ENCODE data around the gene CMIP. TPM values are rescaled to one million over a fixed set of nuclear protein-coding genes. Genes with fewer than 3 reads are reported as not detected.

The CMIP gene
- polyA plus RNA-seq, 1 experiment = 2.7 TPM

DNA sequence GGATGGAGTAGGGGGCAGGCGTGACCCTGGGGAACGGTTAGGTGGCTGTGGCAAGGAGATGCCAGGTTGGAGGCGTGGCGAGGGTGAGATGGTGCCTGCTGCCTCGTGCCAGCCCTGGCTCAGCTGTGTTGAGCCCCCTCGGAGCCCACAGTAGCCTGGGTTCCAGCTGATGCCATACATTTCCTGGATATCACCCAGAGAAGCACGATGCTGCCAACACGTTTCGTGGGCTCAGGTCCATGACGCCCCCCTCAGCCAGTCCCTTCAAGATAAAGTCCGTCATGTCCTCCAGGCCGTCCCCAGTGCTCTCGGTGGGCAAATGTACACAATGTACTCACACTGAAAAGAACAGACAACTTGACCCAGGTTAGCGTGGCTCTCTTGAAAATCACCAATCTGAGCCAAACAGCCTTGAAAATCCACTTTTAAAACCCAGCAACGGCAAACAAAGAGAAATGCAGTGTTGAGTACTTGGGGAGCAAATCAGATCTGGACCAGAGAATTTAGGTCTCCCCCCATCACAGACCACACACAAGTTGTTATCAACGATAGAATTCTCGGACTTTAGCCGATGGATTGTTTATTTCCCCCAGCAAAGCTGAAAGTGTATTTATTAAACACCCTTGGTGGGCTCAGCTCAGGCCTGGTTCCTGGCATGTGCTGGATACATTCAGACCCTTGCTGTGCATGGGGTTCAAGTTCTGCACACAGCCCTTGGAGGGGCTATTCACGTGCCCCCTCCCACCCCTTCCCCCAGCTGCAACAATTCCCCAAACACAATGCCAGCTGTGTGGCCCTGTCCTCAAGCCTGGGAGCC lies 231.7 kb downstream of the CMIP start:
- H3K4me3 ChIP-seq (ENCODE audit: low read depth, low read length) = no peak overlapping the region
- DNase-seq (ENCODE audit: low read depth, low spot score) = no peak
- ChIA-PET POLR2A (no interaction called here), CTCF (no interaction called here)
- H3K9me3 ChIP-seq (ENCODE audit: control insufficient read depth, insufficient read depth, low read length) = no peaks in the 10 kb centered on the region; the same call in 1 of the 2 replicates
- no peak overlapping the region for H3K27ac ChIP-seq (ENCODE audit: low read depth, low read length)
- TF ChIP-seq, protein P1, sequence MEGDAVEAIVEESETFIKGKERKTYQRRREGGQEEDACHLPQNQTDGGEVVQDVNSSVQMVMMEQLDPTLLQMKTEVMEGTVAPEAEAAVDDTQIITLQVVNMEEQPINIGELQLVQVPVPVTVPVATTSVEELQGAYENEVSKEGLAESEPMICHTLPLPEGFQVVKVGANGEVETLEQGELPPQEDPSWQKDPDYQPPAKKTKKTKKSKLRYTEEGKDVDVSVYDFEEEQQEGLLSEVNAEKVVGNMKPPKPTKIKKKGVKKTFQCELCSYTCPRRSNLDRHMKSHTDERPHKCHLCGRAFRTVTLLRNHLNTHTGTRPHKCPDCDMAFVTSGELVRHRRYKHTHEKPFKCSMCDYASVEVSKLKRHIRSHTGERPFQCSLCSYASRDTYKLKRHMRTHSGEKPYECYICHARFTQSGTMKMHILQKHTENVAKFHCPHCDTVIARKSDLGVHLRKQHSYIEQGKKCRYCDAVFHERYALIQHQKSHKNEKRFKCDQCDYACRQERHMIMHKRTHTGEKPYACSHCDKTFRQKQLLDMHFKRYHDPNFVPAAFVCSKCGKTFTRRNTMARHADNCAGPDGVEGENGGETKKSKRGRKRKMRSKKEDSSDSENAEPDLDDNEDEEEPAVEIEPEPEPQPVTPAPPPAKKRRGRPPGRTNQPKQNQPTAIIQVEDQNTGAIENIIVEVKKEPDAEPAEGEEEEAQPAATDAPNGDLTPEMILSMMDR (IDR thresholded peaks at IDR 0.05; ENCODE audit: low read depth, low read length) = no peak
- no peaks in the 10 kb centered on the region for H3K27me3 ChIP-seq (ENCODE audit: control insufficient read depth, insufficient read depth, low read length)

DNA sequence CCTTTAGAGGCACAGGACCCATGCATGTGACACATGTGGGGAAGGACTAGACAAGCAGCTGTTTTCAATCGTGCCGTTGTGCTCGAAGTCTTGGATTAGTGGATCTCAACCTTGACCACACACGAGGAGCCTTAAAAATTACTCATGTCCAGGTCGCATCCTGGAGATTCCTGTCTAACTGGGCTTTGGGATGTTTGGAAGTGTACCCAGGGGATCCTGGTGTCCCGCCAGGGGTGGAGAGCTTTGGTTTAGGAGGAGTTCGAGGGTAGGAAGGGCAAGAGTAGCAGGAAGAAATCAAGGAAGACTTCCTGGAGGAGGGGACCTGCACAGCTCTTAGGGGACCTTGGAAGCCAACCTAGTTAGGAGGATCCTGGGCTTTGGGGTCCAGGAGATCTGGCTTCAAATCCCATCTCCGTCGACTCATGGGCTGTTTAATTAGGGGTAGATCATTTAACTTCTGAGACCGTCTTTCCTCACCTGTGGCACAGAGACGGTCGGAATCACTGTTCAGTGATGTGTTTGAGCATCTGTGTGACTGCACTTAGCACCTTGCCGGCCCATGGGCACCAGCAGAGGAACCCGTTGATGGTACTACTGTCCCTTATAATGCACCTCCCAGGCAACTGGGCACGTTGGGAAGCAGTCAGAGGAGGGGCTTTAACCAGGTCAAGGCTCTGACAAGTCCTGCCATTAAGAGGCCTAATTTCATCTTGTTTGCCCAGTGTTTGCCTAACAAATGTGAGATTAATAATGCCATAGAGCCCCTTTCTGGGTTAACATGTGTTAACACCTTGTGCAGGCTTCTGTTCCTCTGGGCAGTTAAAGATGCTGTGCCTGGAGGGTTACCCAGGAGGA lies 232.5 kb downstream of the CMIP start:
- Histone ChIP-seq H3K27ac (ENCODE audit: low read depth, low read length) (no peak overlapping the region), H3K4me3 (ENCODE audit: low read depth, low read length) (no peak overlapping the region), H3K9me3 (ENCODE audit: control insufficient read depth, insufficient read depth, low read length) (no peaks in the 10 kb centered on the region; the same call in 1 of the 2 replicates), H3K27me3 (ENCODE audit: control insufficient read depth, insufficient read depth, low read length) (no peaks in the 10 kb centered on the region)
- ChIA-PET POLR2A (no interaction called here), CTCF (interaction anchor here (1.2 kb wide), 1 partner anchor 274 kb away, joined by 7 read pairs; no protein-coding TSS in a partner anchor)
- no peak for DNase-seq (ENCODE audit: low read depth, low spot score)
- TF ChIP-seq, protein P1 (IDR thresholded peaks at IDR 0.05; ENCODE audit: low read depth, low read length) = no peak

DNA sequence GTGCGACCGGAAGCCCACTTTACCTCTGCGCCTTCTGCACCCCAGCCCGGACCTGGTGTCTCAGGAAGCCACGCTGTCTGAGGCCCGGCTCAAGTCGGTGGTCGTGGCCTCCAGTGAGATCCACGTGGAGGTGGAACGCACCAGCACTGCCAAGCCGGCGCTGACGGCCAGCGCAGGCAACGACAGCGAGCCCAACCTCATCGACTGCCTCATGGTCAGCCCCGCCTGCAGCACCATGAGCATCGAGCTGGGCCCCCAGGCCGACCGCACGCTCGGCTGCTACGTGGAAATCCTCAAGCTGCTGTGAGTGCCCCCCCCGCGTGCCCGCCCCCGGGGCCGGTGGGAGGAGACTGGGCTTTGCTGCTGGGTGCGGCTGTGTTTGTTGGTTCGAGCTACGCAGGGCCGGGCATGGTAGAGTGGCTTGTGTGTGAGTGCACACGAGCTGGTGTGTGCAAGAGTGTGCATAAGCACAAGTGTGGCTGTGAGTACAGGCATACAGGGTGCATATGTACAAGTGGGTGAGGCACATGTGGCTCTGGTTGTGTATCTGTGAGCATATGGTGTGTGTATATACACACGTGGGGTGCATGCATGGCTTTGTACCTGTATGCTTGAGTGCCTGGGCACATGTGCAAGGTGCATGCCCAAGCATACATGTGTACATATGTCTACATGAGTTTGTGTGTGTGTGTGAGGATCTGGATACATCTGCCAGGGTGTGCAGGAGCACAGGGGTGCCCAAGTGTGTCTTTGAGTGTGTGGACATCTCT lies 233.9 kb downstream of the CMIP start:
- Histone ChIP-seq H3K4me3 (ENCODE audit: low read depth, low read length) (no peak overlapping the region), H3K27ac (ENCODE audit: low read depth, low read length) (no peak overlapping the region), H3K9me3 (ENCODE audit: control insufficient read depth, insufficient read depth, low read length) (no peaks in the 10 kb centered on the region; the same call in 1 of the 2 replicates), H3K27me3 (ENCODE audit: control insufficient read depth, insufficient read depth, low read length) (no peaks in the 10 kb centered on the region)
- TF ChIP-seq, protein P1 (IDR thresholded peaks at IDR 0.05; ENCODE audit: low read depth, low read length) = no peak
- DNase-seq (ENCODE audit: low read depth, low spot score) = no peak
- ChIA-PET POLR2A (no interaction called here), CTCF (no interaction called here)

DNA sequence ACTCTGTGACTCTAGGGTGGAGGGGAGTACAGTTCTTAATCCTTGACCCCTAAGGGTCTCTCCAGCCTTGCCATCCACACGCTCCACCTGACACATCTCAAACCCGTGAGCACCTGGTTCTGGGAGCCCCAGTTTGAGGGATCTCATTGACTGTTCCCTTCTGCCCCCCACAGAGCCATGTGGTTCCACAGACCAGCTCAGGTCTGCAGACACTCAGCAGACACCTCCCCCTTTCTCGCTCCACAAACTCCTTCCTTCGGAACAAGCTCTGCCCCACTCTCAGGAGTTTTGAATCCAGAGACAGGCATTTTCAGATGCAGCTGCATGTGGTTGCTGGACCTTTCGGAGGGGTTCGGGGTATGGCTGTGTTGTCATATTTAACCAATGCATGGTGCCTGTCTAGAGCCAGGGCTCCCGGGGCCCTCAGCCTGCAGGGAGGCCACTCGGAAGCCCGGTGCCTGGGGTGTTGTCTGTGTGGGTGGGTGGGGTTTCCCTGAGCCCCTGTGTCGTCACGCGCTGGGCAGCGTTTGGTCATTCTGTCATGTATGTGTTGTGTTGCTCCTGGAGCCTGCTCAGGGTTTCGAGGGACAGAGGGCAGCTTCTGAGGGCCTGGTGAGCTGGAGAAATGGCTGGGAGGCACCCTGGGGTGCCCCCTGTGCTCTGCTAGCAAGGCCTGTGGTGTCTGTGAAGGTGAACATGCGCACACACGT lies 235.3 kb downstream of the CMIP start:
- CTCF ChIA-PET = no interaction called here

More for the DNA sequence above, 235.3 kb downstream of the CMIP start:
- POLR2A ChIA-PET = no interaction called here
- Histone ChIP-seq H3K27ac (ENCODE audit: low read depth, low read length) (no peak overlapping the region), H3K9me3 (ENCODE audit: control insufficient read depth, insufficient read depth, low read length) (no peaks in the 10 kb centered on the region; the same call in 1 of the 2 replicates), H3K27me3 (ENCODE audit: control insufficient read depth, insufficient read depth, low read length) (no peaks in the 10 kb centered on the region), H3K4me3 (ENCODE audit: low read depth, low read length) (no peak overlapping the region)
- TF ChIP-seq, protein P1 (IDR thresholded peaks at IDR 0.05; ENCODE audit: low read depth, low read length) = no peak
- DNase-seq (ENCODE audit: low read depth, low spot score) = no peak
